SK-N-SH (cell line): ENCODE results near the gene LHPP. TPM values are rescaled to one million over a fixed set of nuclear protein-coding genes. Genes with fewer than 3 reads are reported as not detected.

Experiments
- CTCF ChIA-PET: fragments of 300-600, 350-600 bp; formaldehyde crosslinking; extraction: SDS; loops from one replicate; lab custom pipeline; 2021; lab: Yijun Ruan, JAX
- POLR2A ChIA-PET: fragments of 350-600 bp; sonication (Branson Sonifier 250); formaldehyde crosslinking; extraction: SDS; loops from one replicate; lab custom pipeline; 2020; ENCODE audit warnings: antibody characterized with exemption, inconsistent platforms; lab: Yijun Ruan, JAX
- DNase-seq: peaks from one replicate; pipeline ENCODE4 v3.0.0; 2012
- H2AFZ ChIP-seq: fragments of 200-600 bp; sonication (generic); 2 replicates; pipeline ENCODE4 v1.8.1; 2016; ENCODE audit warnings: antibody characterized with exemption, mild to moderate bottlenecking, low read depth
- H3F3A ChIP-seq: fragments of 200-600 bp; sonication (generic); replicated peaks from 2 replicates; pipeline ENCODE3; 2016; ENCODE audit warnings: antibody characterized with exemption, mild to moderate bottlenecking; ENCODE audit not compliant: insufficient read depth
- H3K27ac ChIP-seq, 2 experiments: fragments of 200-500 bp in 1 of 2; fragments of 200-600 bp in 1 of 2; sonication (Bioruptor generic) in 1 of 2; sonication (generic), shearing (Covaris generic) in 1 of 2; 2 replicates each; pipeline versions ENCODE4 v1.5.1 to v1.6.1; 2014 to 2016; ENCODE audit warnings: low read depth in 2 of 2, inconsistent platforms in 1 of 2, low read length in 1 of 2, mild to moderate bottlenecking in 1 of 2, mixed read lengths in 1 of 2
- H3K27me3 ChIP-seq: fragments of 200-600 bp; sonication (generic), shearing (Covaris generic); 2 replicates; pipeline ENCODE4 v1.6.1; 2016; ENCODE audit warnings: mixed run types; ENCODE audit not compliant: insufficient read depth
- H3K36me3 ChIP-seq, 2 experiments: fragments of 200-500 bp in 1 of 2; fragments of 200-600 bp in 1 of 2; sonication (Bioruptor generic) in 1 of 2; sonication (generic) in 1 of 2; replicated peaks in 1 of 2; 2 replicates each; pipeline versions ENCODE3 to v1.5.1; 2014 to 2016; ENCODE audit warnings: low read length in 1 of 2, mild to moderate bottlenecking in 1 of 2; ENCODE audit not compliant: insufficient read depth in 2 of 2, control insufficient read depth in 1 of 2
- H3K4me1 ChIP-seq, 2 experiments: fragments of 200-500 bp in 1 of 2; fragments of 200-600 bp in 1 of 2; sonication (Bioruptor generic) in 1 of 2; sonication (generic), shearing (Covaris generic) in 1 of 2; 2 replicates each; pipeline versions ENCODE4 v1.5.1 to v1.6.1; 2014 to 2016; ENCODE audit warnings: low read depth in 1 of 2, low read length in 1 of 2, mixed run types in 1 of 2; ENCODE audit not compliant: insufficient read depth in 2 of 2, control insufficient read depth in 1 of 2
- H3K4me2 ChIP-seq: fragments of 200-600 bp; sonication (generic), shearing (Covaris generic); 2 replicates; pipeline ENCODE4 v1.6.1; 2017; ENCODE audit warnings: mixed run types
- H3K4me3 ChIP-seq, 2 experiments: fragments of 200-500 bp in 1 of 2; fragments of 200-600 bp in 1 of 2; sonication (Bioruptor generic) in 1 of 2; sonication (generic), shearing (Covaris generic) in 1 of 2; 2 replicates each; pipeline versions ENCODE4 v1.5.1 to v1.8.1; 2014 to 2016; ENCODE audit warnings: low read depth in 2 of 2, inconsistent platforms in 1 of 2, low read length in 1 of 2, mild to moderate bottlenecking in 1 of 2, mixed read lengths in 1 of 2, moderate library complexity in 1 of 2
- H3K79me2 ChIP-seq: fragments of 200-600 bp; sonication (generic); 2 replicates; pipeline ENCODE4 v1.8.1; 2017; ENCODE audit warnings: mild to moderate bottlenecking; ENCODE audit not compliant: insufficient read depth
- H3K9ac ChIP-seq: fragments of 200-600 bp; sonication (generic); 2 replicates; pipeline ENCODE4 v1.6.1; 2017; ENCODE audit warnings: mixed run types
- H3K9me2 ChIP-seq: fragments of 200-600 bp; sonication (generic); 2 replicates; pipeline ENCODE4 v1.6.1; 2017; ENCODE audit warnings: mixed run types
- H3K9me3 ChIP-seq: fragments of 200-600 bp; sonication (generic); 2 replicates; pipeline ENCODE4 v1.6.1; 2017; ENCODE audit warnings: mixed run types, mild to moderate bottlenecking, moderate library complexity
- H4K20me1 ChIP-seq: fragments of 200-600 bp; sonication (generic); 2 replicates; pipeline ENCODE4 v1.6.1; 2017; ENCODE audit warnings: mild to moderate bottlenecking, mixed run types; ENCODE audit not compliant: insufficient read depth
- CHD2 ChIP-seq: fragments of 150-350 bp; IDR thresholded peaks from 2 replicates; pipeline ENCODE4 v1.6.1; 2018; ENCODE audit warnings: low read length; ENCODE audit not compliant: partially characterized antibody
- ELF1 ChIP-seq: IDR thresholded peaks from 2 replicates; pipeline ENCODE4 v1.4.0; 2012
- EZH2phosphoT487 ChIP-seq: fragments of 200-600 bp; sonication (generic); IDR thresholded peaks from 2 replicates; pipeline ENCODE4 v1.6.1; 2017; ENCODE audit warnings: low read depth, mixed run types, mild to moderate bottlenecking, antibody characterized with exemption, moderate library complexity, borderline replicate concordance
- FOXM1 ChIP-seq: IDR thresholded peaks from 2 replicates; pipeline ENCODE4 v1.4.0; 2012; ENCODE audit warnings: low read depth, mild to moderate bottlenecking
- MEF2A ChIP-seq: IDR thresholded peaks from 2 replicates; pipeline ENCODE4 v1.4.0; 2012; ENCODE audit warnings: low read depth, borderline replicate concordance
- POLR2AphosphoS5 ChIP-seq: IDR thresholded peaks from 2 replicates; pipeline ENCODE4 v1.6.1; 2012; ENCODE audit warnings: low read depth, low read length
- RAD21 ChIP-seq: IDR thresholded peaks from 2 replicates; pipeline ENCODE4 v1.6.1; 2012; ENCODE audit warnings: mild to moderate bottlenecking, low read length
- REST ChIP-seq: IDR thresholded peaks from 2 replicates; pipeline ENCODE4 v1.6.1; 2012; ENCODE audit warnings: mild to moderate bottlenecking, low read depth, low read length, moderate library complexity
- RXRA ChIP-seq: IDR thresholded peaks from 2 replicates; pipeline ENCODE4 v1.4.0; 2012; ENCODE audit warnings: low read depth, mild to moderate bottlenecking, borderline replicate concordance
- SMC3 ChIP-seq: IDR thresholded peaks from 2 replicates; pipeline ENCODE4 v1.6.1; 2012; ENCODE audit warnings: low read depth, low read length, improper control_type of control experiment
- WGBS: methylation state at CpG from one replicate; pipeline ENCODE4 v1.1.6; 2017; ENCODE audit warnings: low lambda C conversion rate; 5-methylcytosine and 5-hydroxymethylcytosine counted together
- polyA plus RNA-seq, 3 experiments: library from polyadenylated mRNA; depleted of rRNA; stranded (reverse); fragments of >200 nt; gene quantifications; 2 replicates each; pipeline ENCODE4 v1.2.3, GENCODE V29; 2012
- TF ChIP-seq, protein P1 (sequence below): IDR thresholded peaks from 2 replicates; pipeline ENCODE4 v1.4.0; 2012; ENCODE audit warnings: low read depth, borderline replicate concordance
- TF ChIP-seq, protein P2 (sequence below): fragments of 150-350 bp; IDR thresholded peaks from 2 replicates; pipeline ENCODE4 v1.6.1; 2017; ENCODE audit warnings: antibody characterized with exemption, low read length, low read depth, borderline replicate concordance

LHPP gene
- polyA plus RNA-seq, 1 of the 3 experiments (the other 2 are of a cell fraction): 29.8 TPM

- TF ChIP-seq, protein P1, sequence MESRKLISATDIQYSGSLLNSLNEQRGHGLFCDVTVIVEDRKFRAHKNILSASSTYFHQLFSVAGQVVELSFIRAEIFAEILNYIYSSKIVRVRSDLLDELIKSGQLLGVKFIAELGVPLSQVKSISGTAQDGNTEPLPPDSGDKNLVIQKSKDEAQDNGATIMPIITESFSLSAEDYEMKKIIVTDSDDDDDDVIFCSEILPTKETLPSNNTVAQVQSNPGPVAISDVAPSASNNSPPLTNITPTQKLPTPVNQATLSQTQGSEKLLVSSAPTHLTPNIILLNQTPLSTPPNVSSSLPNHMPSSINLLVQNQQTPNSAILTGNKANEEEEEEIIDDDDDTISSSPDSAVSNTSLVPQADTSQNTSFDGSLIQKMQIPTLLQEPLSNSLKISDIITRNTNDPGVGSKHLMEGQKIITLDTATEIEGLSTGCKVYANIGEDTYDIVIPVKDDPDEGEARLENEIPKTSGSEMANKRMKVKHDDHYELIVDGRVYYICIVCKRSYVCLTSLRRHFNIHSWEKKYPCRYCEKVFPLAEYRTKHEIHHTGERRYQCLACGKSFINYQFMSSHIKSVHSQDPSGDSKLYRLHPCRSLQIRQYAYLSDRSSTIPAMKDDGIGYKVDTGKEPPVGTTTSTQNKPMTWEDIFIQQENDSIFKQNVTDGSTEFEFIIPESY: no peak
- TF ChIP-seq REST: no peak
- TF ChIP-seq, all 33 proteins: peak for 0
Measured at GRCh38 chr10:124597846-124598165, 136.2 kb downstream of the LHPP start (continued).

DNA sequence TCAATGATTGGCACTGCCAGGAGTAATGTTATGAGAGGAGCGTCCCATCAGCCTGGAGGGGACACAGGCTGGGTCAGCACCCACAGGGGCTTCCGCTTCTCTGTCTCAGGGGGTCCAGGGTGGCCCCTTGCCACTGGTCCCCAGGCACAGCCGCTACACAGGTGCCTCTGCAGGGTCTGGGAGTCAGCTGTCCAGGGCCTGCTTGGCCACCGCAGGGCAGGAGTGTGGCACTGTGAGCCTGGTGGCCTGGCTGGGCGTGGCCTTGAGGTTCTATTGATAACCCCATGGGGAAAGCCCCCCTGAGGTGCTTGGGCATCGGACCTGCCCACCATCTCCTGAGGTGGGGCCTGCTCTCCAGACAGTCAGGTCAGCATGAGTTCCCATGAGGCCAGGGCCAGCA is 136.6 kb downstream of the LHPP start:
- Histone ChIP-seq H3K27ac (no peak overlapping the region), H2AFZ (no peak overlapping the region), H3K9me3 (no peaks in the 10 kb centered on the region), H3K4me3 (no peak overlapping the region), H3K9me2 (no peaks in the 10 kb centered on the region), H3K4me2 (no peak overlapping the region), H4K20me1 (no peaks in the 10 kb centered on the region), H3K4me1 (no peaks in the 10 kb centered on the region; a peak in 1 of 4 replicates), H3K79me2 (no peaks in the 10 kb centered on the region), H3K9ac (no peak overlapping the region), H3K27me3 (no peaks in the 10 kb centered on the region), H3K36me3 (no peaks in the 10 kb centered on the region), H3F3A (no peaks in the 10 kb centered on the region)
- DNase-seq: no peak
- no CpG with 5 or more reads among the region's 6 CpGs for WGBS
- TF ChIP-seq FOXM1: no peak
- ChIA-PET CTCF (no interaction called here), POLR2A (no interaction called here)

DNA sequence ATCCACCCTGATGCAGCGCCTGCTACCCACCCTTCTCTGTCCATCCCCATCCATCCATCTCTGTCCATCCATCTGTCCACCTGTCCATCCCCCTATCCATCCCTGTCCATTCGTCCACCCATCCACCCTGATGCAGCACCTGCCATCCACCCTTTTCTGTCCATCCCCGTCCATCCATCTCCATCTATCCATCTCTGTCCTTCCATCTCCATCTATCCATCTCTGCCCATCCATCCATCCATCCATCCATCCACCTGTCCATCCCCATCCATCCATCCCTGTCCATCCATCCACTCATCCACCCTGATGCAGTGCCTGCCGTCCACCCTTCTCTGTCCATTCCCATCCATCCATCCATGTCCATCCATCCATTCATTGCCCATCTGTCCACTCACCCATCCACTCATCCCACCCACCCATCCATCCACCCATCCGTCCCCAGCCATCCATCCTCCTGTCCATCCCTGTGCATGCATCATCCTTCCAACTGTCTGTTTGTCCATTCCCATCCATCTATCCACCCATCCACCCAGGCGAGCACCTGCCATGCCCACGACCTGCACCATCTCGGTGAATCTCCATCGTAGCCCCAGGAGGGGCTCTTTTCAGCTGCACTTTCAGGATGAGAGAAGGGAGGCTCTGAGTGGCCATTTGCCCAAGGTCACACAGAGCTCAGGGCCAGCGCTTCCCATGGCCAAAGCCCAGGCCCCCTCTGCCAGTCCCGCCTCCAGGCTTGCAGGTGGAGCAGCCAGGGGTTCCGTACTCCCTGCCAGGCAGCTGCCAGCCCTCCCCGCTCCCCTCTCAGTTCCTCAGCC is 137.4 kb downstream of the LHPP start:
- no peak overlapping the region for H3K4me3 ChIP-seq
- ChIA-PET CTCF (no interaction called here), POLR2A (no interaction called here)
- no peaks in the 10 kb centered on the region for H3K36me3 ChIP-seq
- no peaks in the 10 kb centered on the region for H3F3A ChIP-seq
- WGBS: 57% methylated on average over 13 of the region's 13 CpGs
- H2AFZ ChIP-seq: no peak overlapping the region
- no peaks in the 10 kb centered on the region for H4K20me1 ChIP-seq
- H3K27me3 ChIP-seq: no peaks in the 10 kb centered on the region
- no peaks in the 10 kb centered on the region for H3K9me2 ChIP-seq
- H3K79me2 ChIP-seq: no peaks in the 10 kb centered on the region
- H3K9ac ChIP-seq: no peak overlapping the region
- no peak overlapping the region for H3K4me2 ChIP-seq
- DNase-seq: no peak
- H3K27ac ChIP-seq: no peak overlapping the region
- peaks cover 0 to 5% of the 10 kb centered on the region in 2 experiments; a peak in 1 of 4 replicates for H3K4me1 ChIP-seq
- H3K9me3 ChIP-seq: no peaks in the 10 kb centered on the region
- TF ChIP-seq RXRA (no peak), EZH2phosphoT487 (no peak), SMC3 (no peak), RAD21 (no peak), POLR2AphosphoS5 (no peak), REST (no peak), CHD2 (no peak), MEF2A (no peak), ELF1 (no peak)
- TF ChIP-seq, protein P2, sequence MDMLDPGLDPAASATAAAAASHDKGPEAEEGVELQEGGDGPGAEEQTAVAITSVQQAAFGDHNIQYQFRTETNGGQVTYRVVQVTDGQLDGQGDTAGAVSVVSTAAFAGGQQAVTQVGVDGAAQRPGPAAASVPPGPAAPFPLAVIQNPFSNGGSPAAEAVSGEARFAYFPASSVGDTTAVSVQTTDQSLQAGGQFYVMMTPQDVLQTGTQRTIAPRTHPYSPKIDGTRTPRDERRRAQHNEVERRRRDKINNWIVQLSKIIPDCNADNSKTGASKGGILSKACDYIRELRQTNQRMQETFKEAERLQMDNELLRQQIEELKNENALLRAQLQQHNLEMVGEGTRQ: no peak
